Measurements from ENCODE around the gene PLSCR4. TPM values are rescaled to one million over a fixed set of nuclear protein-coding genes. Genes with fewer than 3 reads are reported as not detected.

PLSCR4 gene
- total and polyA plus RNA-seq, 2 of the 8 experiments (the other 6 are each of a cell fraction or from before 2014, with no cell fraction given): 1.8 to 2.9 TPM

GRCh38 chr3:146250449-146251382 lies at the start of gene PLSCR4 (continued):
- no peak for TF ChIP-seq CHD7 (IDR thresholded peaks at IDR 0.05; ENCODE audit: insufficient replicate concordance, low read length)
- TF ChIP-seq RBBP5 (IDR thresholded peaks at IDR 0.05; ENCODE audit: borderline replicate concordance, low read depth, low read length): peak; percentile 88
- 0 out of 4 replicates have a peak, but pooled peaks of 1 of the 2 experiments have one; percentile 31 for TF ChIP-seq SIN3A (conservative IDR thresholded peaks at IDR 0.05 in 1 of 2, IDR thresholded peaks at IDR 0.05 in 1 of 2; ENCODE audit: low read depth in 1 of 2, low read length in 2 of 2)
- no peak for TF ChIP-seq RAD21 (IDR thresholded peaks at IDR 0.05 in 1 of 2, conservative IDR thresholded peaks at IDR 0.05 in 1 of 2; ENCODE audit: low read depth in 2 of 2, low read length in 2 of 2)
